MCF 10A (cell line): ENCODE measurements around the gene FIGLA. TPM values are rescaled to one million over a fixed set of nuclear protein-coding genes. Genes with fewer than 3 reads are reported as not detected.
"Not testable (repeated sequence)": the region's sequence is repeated elsewhere in the genome, so short reads cannot be mapped to it uniquely, and the experiment has no call there.

Experiments used
- BruUV-seq: library from RNA; stranded (reverse); fragments of 400-500 nt; replicated peaks from 2 replicates; lab custom pipeline; 2021; lab: Mats Ljungman, UMichigan
- CTCF ChIA-PET: fragments of 300-600 bp; sonication (Branson Sonifier 250); formaldehyde crosslinking; extraction: SDS; loops from one replicate; lab custom pipeline; 2021; ENCODE audit warnings: antibody characterized with exemption, inconsistent platforms; lab: Yijun Ruan, JAX
- POLR2A ChIA-PET: fragments of 300-600, 350-650 bp; sonication (Branson Sonifier 250); formaldehyde crosslinking; extraction: SDS; loops from one replicate; lab custom pipeline; 2020; ENCODE audit warnings: antibody characterized with exemption, inconsistent platforms; lab: Yijun Ruan, JAX
- DNase-seq: peaks from one replicate; pipeline ENCODE4 v3.0.0-alpha.2; 2018; ENCODE audit not compliant: unreplicated experiment
- H3K27ac Mint-ChIP-seq: one replicate; pipeline ENCODE4 v1.8.0; 2022; ENCODE audit warnings: mild to moderate bottlenecking, low read depth, mixed read lengths; ENCODE audit not compliant: unreplicated experiment
- H3K27me3 Mint-ChIP-seq: one replicate; pipeline ENCODE4 v1.8.0; 2022; ENCODE audit warnings: mixed read lengths; ENCODE audit not compliant: insufficient read depth, unreplicated experiment
- H3K36me3 Mint-ChIP-seq: one replicate; pipeline ENCODE4 v1.8.0; 2022; ENCODE audit warnings: mild to moderate bottlenecking, moderate library complexity, mixed read lengths; ENCODE audit not compliant: insufficient read depth, unreplicated experiment
- H3K4me1 Mint-ChIP-seq: one replicate; pipeline ENCODE4 v1.8.0; 2022; ENCODE audit warnings: mixed read lengths; ENCODE audit not compliant: insufficient read depth, unreplicated experiment
- H3K4me3 Mint-ChIP-seq: one replicate; pipeline ENCODE4 v1.8.0; 2022; ENCODE audit warnings: mild to moderate bottlenecking, moderate library complexity, mixed read lengths; ENCODE audit not compliant: unreplicated experiment
- H3K9me3 Mint-ChIP-seq: one replicate; pipeline ENCODE4 v1.8.0; 2022; ENCODE audit warnings: mixed read lengths; ENCODE audit not compliant: unreplicated experiment
- intact Hi-C: fragments of 100-400 bp; cut with micrococcal nuclease; formaldehyde crosslinking; loops from 2 replicates; pipeline ENCODE4 v1.14.1; 2022
- total RNA-seq: library from RNA; stranded (reverse); gene quantifications from 2 replicates; pipeline ENCODE4 v1.2.3, GENCODE V29; 2022
- TF ChIP-seq, protein P1 (sequence below): fragments of 200-600 bp; IDR thresholded peaks from one replicate; pipeline ENCODE4 v1.8.0; 2022; ENCODE audit warnings: antibody characterized with exemption, mild to moderate bottlenecking; ENCODE audit not compliant: unreplicated experiment

Gene FIGLA
- total RNA-seq, 1 experiment from 2014 or later = not detected

DNA sequence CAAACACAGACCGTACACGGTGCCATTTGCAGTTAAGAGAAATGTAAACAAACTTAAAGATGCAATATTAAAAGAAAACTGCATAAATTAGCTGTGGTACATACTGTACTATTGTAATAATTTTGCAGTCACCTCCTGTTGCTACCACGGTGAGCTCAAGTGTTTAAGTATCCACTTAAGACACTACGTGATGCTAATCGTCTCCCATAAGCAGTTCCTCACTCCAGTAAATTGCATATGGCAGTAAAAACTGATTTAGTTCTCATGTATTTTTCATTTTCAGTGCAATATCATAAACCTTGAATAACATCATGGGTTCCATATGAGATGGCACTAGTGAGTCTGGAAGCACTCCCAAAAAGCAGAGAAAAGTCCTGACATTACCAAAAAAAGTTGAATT is 15.6 kb upstream of the FIGLA start:
- ChIA-PET CTCF (interaction anchor here (0.6 kb wide), 1 partner anchor 9 kb away, joined by 4 read pairs; no protein-coding TSS in a partner anchor), POLR2A (no interaction called here)
- H3K27ac Mint-ChIP-seq = no peak overlapping the region
- no peak overlapping the region for H3K4me3 Mint-ChIP-seq
- TF ChIP-seq, protein P1, sequence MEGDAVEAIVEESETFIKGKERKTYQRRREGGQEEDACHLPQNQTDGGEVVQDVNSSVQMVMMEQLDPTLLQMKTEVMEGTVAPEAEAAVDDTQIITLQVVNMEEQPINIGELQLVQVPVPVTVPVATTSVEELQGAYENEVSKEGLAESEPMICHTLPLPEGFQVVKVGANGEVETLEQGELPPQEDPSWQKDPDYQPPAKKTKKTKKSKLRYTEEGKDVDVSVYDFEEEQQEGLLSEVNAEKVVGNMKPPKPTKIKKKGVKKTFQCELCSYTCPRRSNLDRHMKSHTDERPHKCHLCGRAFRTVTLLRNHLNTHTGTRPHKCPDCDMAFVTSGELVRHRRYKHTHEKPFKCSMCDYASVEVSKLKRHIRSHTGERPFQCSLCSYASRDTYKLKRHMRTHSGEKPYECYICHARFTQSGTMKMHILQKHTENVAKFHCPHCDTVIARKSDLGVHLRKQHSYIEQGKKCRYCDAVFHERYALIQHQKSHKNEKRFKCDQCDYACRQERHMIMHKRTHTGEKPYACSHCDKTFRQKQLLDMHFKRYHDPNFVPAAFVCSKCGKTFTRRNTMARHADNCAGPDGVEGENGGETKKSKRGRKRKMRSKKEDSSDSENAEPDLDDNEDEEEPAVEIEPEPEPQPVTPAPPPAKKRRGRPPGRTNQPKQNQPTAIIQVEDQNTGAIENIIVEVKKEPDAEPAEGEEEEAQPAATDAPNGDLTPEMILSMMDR = no peak
- H3K27me3 Mint-ChIP-seq = peaks cover 41% of the 10 kb centered on the region
- intact Hi-C loops = no loop called here
- no peaks in the 10 kb centered on the region for H3K36me3 Mint-ChIP-seq
- DNase-seq = no peak
- H3K4me1 Mint-ChIP-seq = no peaks in the 10 kb centered on the region
- no peaks in the 10 kb centered on the region for H3K9me3 Mint-ChIP-seq
- no TSS peak for BruUV-seq

DNA sequence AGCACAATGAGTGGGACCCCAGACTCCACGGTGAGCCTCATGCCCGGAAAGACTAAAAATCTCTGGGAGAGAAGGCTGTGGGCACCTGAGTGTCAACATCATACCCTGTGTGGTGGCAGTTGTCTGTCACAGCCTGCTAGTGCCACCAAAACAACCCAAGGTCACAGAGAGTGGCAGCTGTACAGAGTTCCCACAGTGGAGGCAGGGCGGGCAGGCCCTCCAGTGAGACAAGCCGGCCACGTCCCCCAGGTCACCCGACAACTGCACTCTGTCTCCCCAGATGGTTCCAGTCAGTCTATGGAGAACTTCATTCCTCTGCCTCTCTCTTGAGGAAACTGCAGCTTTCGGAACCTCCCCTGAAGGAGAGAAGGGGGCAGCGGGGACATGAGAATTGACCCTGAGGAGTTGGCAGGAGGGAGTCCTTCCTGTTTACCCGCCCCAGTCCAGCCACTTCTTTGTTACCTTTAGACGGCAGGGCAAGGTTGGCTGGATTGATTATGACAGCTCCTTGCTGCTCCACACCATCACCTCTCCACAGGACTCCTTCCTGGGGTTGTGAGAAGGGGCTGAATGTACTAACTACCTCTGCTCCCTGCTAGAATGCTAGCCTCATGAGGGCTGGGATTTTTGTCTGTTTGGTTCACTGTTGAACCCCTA is 11.3 kb upstream of the FIGLA start:
- CTCF ChIA-PET = no interaction called here
- Mint-ChIP-seq H3K27ac (no peak overlapping the region), H3K4me3 (no peak overlapping the region), H3K27me3 (peaks cover 35% of the 10 kb centered on the region), H3K9me3 (peaks cover 10% of the 10 kb centered on the region), H3K36me3 (no peaks in the 10 kb centered on the region), H3K4me1 (no peaks in the 10 kb centered on the region)
- intact Hi-C loops = no loop called here
- POLR2A ChIA-PET = interaction anchor here (0.6 kb wide), 1 partner anchor 97 kb away, joined by 3 read pairs; no protein-coding TSS in a partner anchor
- DNase-seq = no peak
- TF ChIP-seq, protein P1 = no peak
- BruUV-seq = no TSS peak

DNA sequence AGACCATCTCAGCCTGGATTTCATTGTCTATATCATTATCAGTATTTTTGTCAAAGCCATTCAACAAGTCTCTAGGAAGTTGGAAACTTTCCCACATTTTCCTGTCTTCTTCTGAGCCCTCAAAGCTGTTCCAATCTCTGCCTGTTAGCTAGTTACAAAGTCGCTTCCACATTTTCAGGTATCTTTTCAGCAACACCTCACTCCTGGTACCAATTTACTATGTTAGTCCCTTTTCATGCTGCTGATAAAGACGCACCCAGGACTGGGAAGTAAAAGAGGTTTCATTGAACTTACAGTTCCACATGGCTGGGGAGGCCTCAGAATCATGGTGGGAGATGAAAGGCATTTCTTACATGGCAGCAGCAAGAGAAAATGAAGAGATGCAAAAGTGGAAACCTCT is 9.3 kb upstream of the FIGLA start:
- H3K4me1 Mint-ChIP-seq = no peaks in the 10 kb centered on the region
- POLR2A ChIA-PET = no interaction called here
- intact Hi-C loops = no loop called here
- peaks cover 34% of the 10 kb centered on the region for H3K27me3 Mint-ChIP-seq
- TF ChIP-seq, protein P1 = no peak
- DNase-seq = no peak
- no peak overlapping the region for H3K4me3 Mint-ChIP-seq
- CTCF ChIA-PET = interaction anchor here (1.0 kb wide), 1 partner anchor 477 kb away, joined by 3 read pairs; no protein-coding TSS in a partner anchor
- H3K9me3 Mint-ChIP-seq = peaks cover 10% of the 10 kb centered on the region
- no peak overlapping the region for H3K27ac Mint-ChIP-seq
- no TSS peak for BruUV-seq
- no peaks in the 10 kb centered on the region for H3K36me3 Mint-ChIP-seq

DNA sequence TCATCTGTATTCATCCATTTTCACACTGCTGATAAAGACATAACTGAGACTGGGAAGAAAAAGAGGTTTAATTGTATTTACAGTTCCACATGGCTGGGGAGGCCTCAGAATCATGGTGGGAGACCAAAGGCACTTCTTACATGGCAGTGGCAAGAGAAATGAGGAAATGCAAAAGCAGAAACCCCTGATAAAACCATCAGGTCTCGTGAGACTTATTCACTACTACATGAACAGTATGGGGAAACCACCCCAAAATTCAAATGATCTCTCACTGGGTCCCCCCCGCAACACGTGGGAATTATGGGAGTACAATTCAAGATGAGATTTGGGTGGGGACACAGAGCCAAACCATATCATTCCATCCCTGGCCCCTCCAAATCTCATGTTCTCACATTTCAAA is 7.6 kb upstream of the FIGLA start:
- H3K4me1 Mint-ChIP-seq, POLR2A ChIA-PET, BruUV-seq, H3K27ac Mint-ChIP-seq, H3K4me3 Mint-ChIP-seq, DNase-seq, H3K36me3 Mint-ChIP-seq, H3K9me3 Mint-ChIP-seq, intact Hi-C loops: not testable (repeated sequence)
- H3K27me3 Mint-ChIP-seq = peaks cover 50% of the 10 kb centered on the region
- CTCF ChIA-PET = interaction anchor here (0.5 to 1.2 kb wide), 4 partner anchors 9 to 163 kb away, joined by 3 to 7 read pairs (median 4); no protein-coding TSS in a partner anchor
